K562 (cell line): ENCODE results near the gene EMC9. TPM values are rescaled to one million over a fixed set of nuclear protein-coding genes. Genes with fewer than 3 reads are reported as not detected.

ENCODE experiments used
- ARID3A ChIP-seq: IDR thresholded peaks from 2 replicates; pipeline ENCODE4 v1.6.1; 2012; ENCODE audit warnings: low read depth, low read length, improper control_type of control experiment, borderline replicate concordance
- BRCA1 ChIP-seq, 2 experiments: fragments of 450-650 bp in 1 of 2; sonication (generic) in 1 of 2; formaldehyde crosslinking in 1 of 2; IDR thresholded peaks; 2 replicates each; pipeline versions ENCODE4 v1.5.0 to v1.6.1; 2017 to 2020; ENCODE audit warnings: mild to moderate bottlenecking in 1 of 2, missing genetic modification reagents in 1 of 2
- CHD2 ChIP-seq: IDR thresholded peaks from 2 replicates; pipeline ENCODE4 v1.6.1; 2011; ENCODE audit warnings: low read depth, low read length
- CREBBP ChIP-seq: IDR thresholded peaks from one replicate; pipeline ENCODE4 v1.6.1; 2012; ENCODE audit warnings: low read depth, mild to moderate bottlenecking, control low read depth, inconsistent platforms, low read length
- E2F1 ChIP-seq: sonication (generic); formaldehyde crosslinking; IDR thresholded peaks from 2 replicates; pipeline ENCODE4 v1.8.1; 2023; ENCODE audit warnings: mild to moderate bottlenecking, missing genetic modification reagents, moderate library complexity
- EWSR1 ChIP-seq: fragments of 450-650 bp; IDR thresholded peaks from 2 replicates; pipeline ENCODE4 v1.6.1; 2018; ENCODE audit warnings: borderline replicate concordance, mild to moderate bottlenecking, low read depth, moderate library complexity; ENCODE audit not compliant: partially characterized antibody
- FOXP4 ChIP-seq: sonication (generic); formaldehyde crosslinking; IDR thresholded peaks from 2 replicates; pipeline ENCODE4 v1.8.0; 2022; ENCODE audit warnings: mild to moderate bottlenecking, missing genetic modification reagents, borderline replicate concordance
- GATAD2B ChIP-seq: fragments of 450-650 bp; IDR thresholded peaks from 2 replicates; pipeline ENCODE4 v1.6.1; 2017; ENCODE audit warnings: mild to moderate bottlenecking, borderline replicate concordance
- HDAC1 ChIP-seq, 2 experiments: fragments of 450-650 bp; IDR thresholded peaks; 2 replicates each; pipeline ENCODE4 v1.6.1; 2016 to 2017; ENCODE audit warnings: inconsistent platforms in 1 of 2, mild to moderate bottlenecking in 1 of 2, moderate library complexity in 1 of 2
- POLR2AphosphoS5 ChIP-seq: IDR thresholded peaks from 2 replicates; pipeline ENCODE4 v1.6.1; 2011; ENCODE audit warnings: mild to moderate bottlenecking, low read depth, low read length, moderate library complexity; ENCODE audit not compliant: control insufficient read depth, insufficient read depth
- POLR3A ChIP-seq: IDR thresholded peaks from 2 replicates; pipeline ENCODE4 v1.6.1; 2011; ENCODE audit warnings: borderline replicate concordance, mild to moderate bottlenecking, moderate library complexity; ENCODE audit not compliant: insufficient read length, insufficient read depth; ENCODE audit errors: extremely low read depth
- PTBP1 ChIP-seq: fragments of 200-400 bp; formaldehyde crosslinking; IDR thresholded peaks from 2 replicates; pipeline ENCODE4 v1.6.1; 2017; ENCODE audit warnings: low read depth, low read length
- SMAD4 ChIP-seq: fragments of 250-450 bp; sonication (Bioruptor Pico); conservative IDR thresholded peaks from 2 replicates; pipeline ENCODE4 v1.8.0; 2021; ENCODE audit warnings: inconsistent platforms, mild to moderate bottlenecking, moderate library complexity
- SREBF2 ChIP-seq: sonication (generic); formaldehyde crosslinking; IDR thresholded peaks from 2 replicates; pipeline ENCODE4 v1.4.0; 2020; ENCODE audit warnings: mild to moderate bottlenecking, missing genetic modification reagents
- polyA plus RNA-seq, 8 experiments: library from polyadenylated mRNA; depleted of rRNA in 4 of 8; stranded (reverse) in 5 of 8; unstranded in 3 of 8; fragments of >200 nt; fragmentation: Nextera tagmentation in 2 of 8; fragmentation: Illumina TruSeq in 1 of 8; extraction: Ambion mirVana in 2 of 8; extraction: Trizol in 1 of 8; gene quantifications; 2 replicates each; pipeline versions ENCODE4 v1.2.1 to v1.2.3, GENCODE V29; 2011 to 2014; ENCODE audit warnings: inconsistent platforms in 1 of 8, missing spikeins in 1 of 8
- total RNA-seq, 7 experiments: library from RNA; depleted of rRNA in 6 of 7; stranded (reverse); fragments of >200 nt in 6 of 7; fragmentation: Illumina TruSeq in 2 of 7; extraction: Trizol in 2 of 7; gene quantifications; 2 replicates each; pipeline versions ENCODE4 v1.2.1 to v1.2.3, GENCODE V29; 2011 to 2021; ENCODE audit warnings: low replicate concordance in 1 of 7
- TF ChIP-seq, protein P1 (sequence below): fragments of 450-650 bp; IDR thresholded peaks from 2 replicates; pipeline ENCODE4 v1.6.1; 2014; ENCODE audit warnings: low read depth, mild to moderate bottlenecking, moderate library complexity, borderline replicate concordance
- TF ChIP-seq, protein P2 (sequence below): sonication (generic); formaldehyde crosslinking; IDR thresholded peaks from 2 replicates; pipeline ENCODE4 v1.8.0; 2022; ENCODE audit warnings: missing genetic modification reagents, mild to moderate bottlenecking, borderline replicate concordance

Gene EMC9
- total and polyA plus RNA-seq, 9 of the 15 experiments (the other 6 are each of a cell fraction or from before 2014, with no cell fraction given) = 3.1 to 13.2 (median 7.8) TPM

GRCh38 chr14:24114532-24115421, 26.6 kb downstream of the EMC9 start, which contains the start of the genes DCAF11 and NRL (continued):
- no peak; the same call in 1 of the 2 replicates for TF ChIP-seq SMAD4 (CRISPR knock-in tag)
- peak; percentile 95 for TF ChIP-seq CHD2
- no peak; the same call in none of the 2 replicates for TF ChIP-seq POLR2AphosphoS5
- TF ChIP-seq E2F1 (CRISPR knock-in tag) = no peak
- TF ChIP-seq HDAC1 (IDR thresholded peaks at IDR 0.05) = peak in 1 of 2 experiments; percentile 98; a peak in 2 of 4 replicates
- TF ChIP-seq PTBP1 = no peak
- no peak for TF ChIP-seq POLR3A
- TF ChIP-seq FOXP4 (CRISPR knock-in tag) = no peak; the same call in 1 of the 2 replicates
- no peak for TF ChIP-seq BRCA1 (IDR thresholded peaks at IDR 0.05)
- no peak for TF ChIP-seq BRCA1 (CRISPR knock-in tag; IDR thresholded peaks at IDR 0.05)
- no peak for TF ChIP-seq CREBBP
- no peak for TF ChIP-seq EWSR1
- no peak; the same call in 1 of the 2 replicates for TF ChIP-seq GATAD2B
- TF ChIP-seq ARID3A = no peak
- TF ChIP-seq, protein P1, sequence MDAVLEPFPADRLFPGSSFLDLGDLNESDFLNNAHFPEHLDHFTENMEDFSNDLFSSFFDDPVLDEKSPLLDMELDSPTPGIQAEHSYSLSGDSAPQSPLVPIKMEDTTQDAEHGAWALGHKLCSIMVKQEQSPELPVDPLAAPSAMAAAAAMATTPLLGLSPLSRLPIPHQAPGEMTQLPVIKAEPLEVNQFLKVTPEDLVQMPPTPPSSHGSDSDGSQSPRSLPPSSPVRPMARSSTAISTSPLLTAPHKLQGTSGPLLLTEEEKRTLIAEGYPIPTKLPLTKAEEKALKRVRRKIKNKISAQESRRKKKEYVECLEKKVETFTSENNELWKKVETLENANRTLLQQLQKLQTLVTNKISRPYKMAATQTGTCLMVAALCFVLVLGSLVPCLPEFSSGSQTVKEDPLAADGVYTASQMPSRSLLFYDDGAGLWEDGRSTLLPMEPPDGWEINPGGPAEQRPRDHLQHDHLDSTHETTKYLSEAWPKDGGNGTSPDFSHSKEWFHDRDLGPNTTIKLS = peak; percentile 79
- TF ChIP-seq, protein P2, sequence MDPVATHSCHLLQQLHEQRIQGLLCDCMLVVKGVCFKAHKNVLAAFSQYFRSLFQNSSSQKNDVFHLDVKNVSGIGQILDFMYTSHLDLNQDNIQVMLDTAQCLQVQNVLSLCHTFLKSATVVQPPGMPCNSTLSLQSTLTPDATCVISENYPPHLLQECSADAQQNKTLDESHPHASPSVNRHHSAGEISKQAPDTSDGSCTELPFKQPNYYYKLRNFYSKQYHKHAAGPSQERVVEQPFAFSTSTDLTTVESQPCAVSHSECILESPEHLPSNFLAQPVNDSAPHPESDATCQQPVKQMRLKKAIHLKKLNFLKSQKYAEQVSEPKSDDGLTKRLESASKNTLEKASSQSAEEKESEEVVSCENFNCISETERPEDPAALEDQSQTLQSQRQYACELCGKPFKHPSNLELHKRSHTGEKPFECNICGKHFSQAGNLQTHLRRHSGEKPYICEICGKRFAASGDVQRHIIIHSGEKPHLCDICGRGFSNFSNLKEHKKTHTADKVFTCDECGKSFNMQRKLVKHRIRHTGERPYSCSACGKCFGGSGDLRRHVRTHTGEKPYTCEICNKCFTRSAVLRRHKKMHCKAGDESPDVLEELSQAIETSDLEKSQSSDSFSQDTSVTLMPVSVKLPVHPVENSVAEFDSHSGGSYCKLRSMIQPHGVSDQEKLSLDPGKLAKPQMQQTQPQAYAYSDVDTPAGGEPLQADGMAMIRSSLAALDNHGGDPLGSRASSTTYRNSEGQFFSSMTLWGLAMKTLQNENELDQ (CRISPR knock-in tag) = no peak
- no peak for TF ChIP-seq SREBF2 (CRISPR knock-in tag)
